A673 (cell line): ENCODE data around the gene RPP14. TPM values are rescaled to one million over a fixed set of nuclear protein-coding genes. Genes with fewer than 3 reads are reported as not detected.
"Not testable (repeated sequence)": the region's sequence is repeated elsewhere in the genome, so short reads cannot be mapped to it uniquely, and the experiment has no call there.

ENCODE experiments used
- BruUV-seq: library from RNA; stranded (reverse); fragments of 400-500 nt; replicated peaks from 2 replicates; lab custom pipeline; 2021; lab: Mats Ljungman, UMichigan
- CTCF ChIA-PET: fragments of 300-600 bp; sonication (Branson Sonifier 250); formaldehyde crosslinking; loops from one replicate; lab custom pipeline; 2022; ENCODE audit warnings: antibody characterized with exemption; lab: Charles Lee
- POLR2A ChIA-PET: fragments of 300-600 bp; sonication (Branson Sonifier 250); formaldehyde crosslinking; loops from one replicate; lab custom pipeline; 2022; ENCODE audit warnings: antibody characterized with exemption; ENCODE audit not compliant: low non-redundant PET; lab: Charles Lee
- DNase-seq: peaks from one replicate; pipeline ENCODE4 v3.0.0-alpha.2; 2015; ENCODE audit warnings: low spot score
- H3K27ac ChIP-seq: fragments of 200-600 bp; sonication (generic); 2 replicates; pipeline ENCODE4 v1.5.1; 2016; ENCODE audit warnings: mixed run types, low read depth, mild to moderate bottlenecking, mixed read lengths, antibody characterized with exemption, low read length; ENCODE audit not compliant: poor library complexity, severe bottlenecking
- H3K27me3 ChIP-seq: fragments of 200-600 bp; sonication (generic); replicated peaks from 2 replicates; pipeline ENCODE4 v1.6.1; 2017; ENCODE audit warnings: mixed run types, low read depth, mild to moderate bottlenecking, mixed read lengths, antibody characterized with exemption, low read length; ENCODE audit not compliant: insufficient read depth, poor library complexity
- H3K36me3 ChIP-seq: fragments of 200-600 bp; sonication (generic); 2 replicates; pipeline ENCODE4 v1.6.1; 2016; ENCODE audit warnings: mixed run types, mild to moderate bottlenecking, mixed read lengths, antibody characterized with exemption, low read length; ENCODE audit not compliant: insufficient read depth, poor library complexity, severe bottlenecking
- H3K4me1 ChIP-seq: fragments of 200-600 bp; sonication (generic); 2 replicates; pipeline ENCODE4 v1.6.1; 2017; ENCODE audit warnings: mixed run types, mild to moderate bottlenecking, mixed read lengths, antibody characterized with exemption, low read length; ENCODE audit not compliant: insufficient read depth, poor library complexity, severe bottlenecking
- H3K4me3 ChIP-seq: fragments of 200-600 bp; sonication (generic); 2 replicates; pipeline ENCODE4 v1.5.1; 2016; ENCODE audit warnings: low read depth, mixed run types, mild to moderate bottlenecking, mixed read lengths, low read length; ENCODE audit not compliant: poor library complexity, severe bottlenecking
- H3K9me3 ChIP-seq: fragments of 200-600 bp; sonication (generic); 2 replicates; pipeline ENCODE4 v1.6.1; 2016; ENCODE audit warnings: mixed run types, low read depth, mild to moderate bottlenecking, mixed read lengths, antibody characterized with exemption, low read length; ENCODE audit not compliant: poor library complexity, severe bottlenecking
- EZH2 ChIP-seq: fragments of 200-600 bp; sonication (generic); IDR thresholded peaks from 2 replicates; pipeline ENCODE4 v1.6.1; 2017; ENCODE audit warnings: borderline replicate concordance, low read depth, mild to moderate bottlenecking, mixed read lengths, antibody characterized with exemption, low read length; ENCODE audit not compliant: poor library complexity, severe bottlenecking
- intact Hi-C: fragments of 100-400 bp; cut with micrococcal nuclease; formaldehyde crosslinking; loops from one replicate; pipeline ENCODE4 v1.10.0; 2022; ENCODE audit not compliant: unreplicated experiment
- total RNA-seq: library from RNA; stranded (reverse); gene quantifications from 2 replicates; pipeline ENCODE4 v1.2.3, GENCODE V29; 2021
- TF ChIP-seq, protein P1 (sequence below): fragments of 300-800, 200-600 bp; sonication (generic); conservative IDR thresholded peaks from 2 replicates; pipeline ENCODE4 v1.5.1; 2017; ENCODE audit warnings: low read depth, mild to moderate bottlenecking, antibody characterized with exemption, low read length, moderate library complexity, mixed read lengths

RPP14 gene
- total RNA-seq, 1 experiment from 2014 or later = 17.4 TPM

GRCh38 chr3:58271901-58272501, 34.0 kb upstream of the RPP14 start:
- CTCF ChIA-PET = interaction anchor here (0.6 kb wide), 1 partner anchor 19 kb away, joined by 4 read pairs; no protein-coding TSS in a partner anchor
- intact Hi-C loops = no loop called here

DNA sequence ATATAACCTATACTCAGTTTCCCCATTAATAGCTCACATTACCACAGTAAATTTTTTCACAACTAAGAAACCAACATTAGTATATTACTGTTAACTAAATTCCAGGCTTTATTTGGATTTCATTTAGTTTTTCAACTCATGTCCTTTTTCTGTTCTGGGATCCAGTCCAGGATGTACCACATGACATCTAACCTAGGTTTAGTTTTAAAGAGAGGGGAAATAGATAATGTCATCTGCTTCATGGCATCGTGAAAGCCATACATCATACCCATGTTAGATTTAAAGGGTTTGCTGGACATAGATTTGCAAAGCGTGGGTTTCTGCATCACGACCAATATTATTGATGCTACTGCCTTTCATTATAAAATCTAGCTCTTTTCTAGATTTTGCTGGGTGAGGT, 33.2 kb upstream of the RPP14 start:
- Histone ChIP-seq H3K4me3 (no peak overlapping the region), H3K36me3 (peaks cover 82% of the 10 kb centered on the region), H3K27ac (no peak overlapping the region), H3K9me3 (no peaks in the 10 kb centered on the region), H3K27me3 (no peaks in the 10 kb centered on the region), H3K4me1 (peaks cover 4% of the 10 kb centered on the region)
- intact Hi-C loops = no loop called here
- no peak for DNase-seq
- CTCF ChIA-PET = no interaction called here
- no peak for TF ChIP-seq EZH2
- TF ChIP-seq, protein P1, sequence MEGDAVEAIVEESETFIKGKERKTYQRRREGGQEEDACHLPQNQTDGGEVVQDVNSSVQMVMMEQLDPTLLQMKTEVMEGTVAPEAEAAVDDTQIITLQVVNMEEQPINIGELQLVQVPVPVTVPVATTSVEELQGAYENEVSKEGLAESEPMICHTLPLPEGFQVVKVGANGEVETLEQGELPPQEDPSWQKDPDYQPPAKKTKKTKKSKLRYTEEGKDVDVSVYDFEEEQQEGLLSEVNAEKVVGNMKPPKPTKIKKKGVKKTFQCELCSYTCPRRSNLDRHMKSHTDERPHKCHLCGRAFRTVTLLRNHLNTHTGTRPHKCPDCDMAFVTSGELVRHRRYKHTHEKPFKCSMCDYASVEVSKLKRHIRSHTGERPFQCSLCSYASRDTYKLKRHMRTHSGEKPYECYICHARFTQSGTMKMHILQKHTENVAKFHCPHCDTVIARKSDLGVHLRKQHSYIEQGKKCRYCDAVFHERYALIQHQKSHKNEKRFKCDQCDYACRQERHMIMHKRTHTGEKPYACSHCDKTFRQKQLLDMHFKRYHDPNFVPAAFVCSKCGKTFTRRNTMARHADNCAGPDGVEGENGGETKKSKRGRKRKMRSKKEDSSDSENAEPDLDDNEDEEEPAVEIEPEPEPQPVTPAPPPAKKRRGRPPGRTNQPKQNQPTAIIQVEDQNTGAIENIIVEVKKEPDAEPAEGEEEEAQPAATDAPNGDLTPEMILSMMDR = no peak
- POLR2A ChIA-PET = no interaction called here
- no TSS peak for BruUV-seq

More at GRCh38 chr3:58271901-58272501, 34.0 kb upstream of the RPP14 start:
- H3K4me1 ChIP-seq = peaks cover 4% of the 10 kb centered on the region
- H3K4me3 ChIP-seq = no peak overlapping the region
- peak; percentile 69 for DNase-seq
- BruUV-seq = no TSS peak
- TF ChIP-seq, protein P1 = no peak
- TF ChIP-seq EZH2 = no peak
- H3K27me3 ChIP-seq = no peaks in the 10 kb centered on the region
- no peak overlapping the region for H3K27ac ChIP-seq
- POLR2A ChIA-PET = no interaction called here
- peaks cover 87% of the 10 kb centered on the region for H3K36me3 ChIP-seq
- H3K9me3 ChIP-seq = no peaks in the 10 kb centered on the region

DNA sequence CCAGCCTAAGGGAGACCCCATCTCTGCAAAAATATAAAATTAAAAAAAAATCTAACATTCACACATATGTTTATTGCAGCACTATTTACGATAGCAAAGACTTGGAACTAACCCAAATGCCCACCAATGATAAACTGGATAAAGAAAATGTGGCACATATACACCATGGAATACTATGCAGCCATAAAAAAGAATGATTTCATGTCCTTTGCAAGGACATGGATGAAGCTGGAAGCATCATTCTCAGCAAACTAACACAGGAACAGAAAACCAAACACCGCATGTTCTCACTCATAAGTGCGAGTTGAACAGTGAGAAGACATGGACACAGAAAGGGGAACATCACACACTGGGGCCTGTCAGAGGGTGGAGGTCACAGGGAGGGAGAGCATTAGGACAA, 32.7 kb upstream of the RPP14 start:
- intact Hi-C loops, CTCF ChIA-PET, POLR2A ChIA-PET, H3K27ac ChIP-seq, H3K4me3 ChIP-seq, H3K9me3 ChIP-seq, H3K27me3 ChIP-seq, DNase-seq, BruUV-seq, H3K4me1 ChIP-seq: not testable (repeated sequence)
- peaks cover 78% of the 10 kb centered on the region for H3K36me3 ChIP-seq
